T-helper 1 cell treated with Interleukin-12 subunit alpha and Interleukin-12 subunit beta and Interleukin-4 antibody, amounts not matched to agents 30 μg/mL and 1 μg/mL, for 36 hours (primary cell): ENCODE data around the gene GOLGA6L10.
"Not testable (repeated sequence)": the region's sequence is repeated elsewhere in the genome, so short reads cannot be mapped to it uniquely, and the experiment has no call there.

ENCODE experiments used
- H3K27ac Mint-ChIP-seq: one replicate; pipeline ENCODE4 v1.8.0; 2021; ENCODE audit warnings: mild to moderate bottlenecking, mixed read lengths
- H3K27me3 Mint-ChIP-seq: one replicate; pipeline ENCODE4 v1.8.0; 2021; ENCODE audit warnings: low read depth, mixed read lengths
- H3K36me3 Mint-ChIP-seq: one replicate; pipeline ENCODE4 v1.8.0; 2021; ENCODE audit warnings: low read depth, mixed read lengths
- H3K4me1 Mint-ChIP-seq: one replicate; pipeline ENCODE4 v1.8.0; 2021; ENCODE audit warnings: low read depth, mixed read lengths
- H3K4me3 Mint-ChIP-seq: one replicate; pipeline ENCODE4 v1.8.0; 2021; ENCODE audit warnings: mild to moderate bottlenecking, moderate library complexity, mixed read lengths
- H3K9me3 Mint-ChIP-seq: one replicate; pipeline ENCODE4 v1.8.0; 2021; ENCODE audit warnings: mixed read lengths

GOLGA6L10 gene

DNA sequence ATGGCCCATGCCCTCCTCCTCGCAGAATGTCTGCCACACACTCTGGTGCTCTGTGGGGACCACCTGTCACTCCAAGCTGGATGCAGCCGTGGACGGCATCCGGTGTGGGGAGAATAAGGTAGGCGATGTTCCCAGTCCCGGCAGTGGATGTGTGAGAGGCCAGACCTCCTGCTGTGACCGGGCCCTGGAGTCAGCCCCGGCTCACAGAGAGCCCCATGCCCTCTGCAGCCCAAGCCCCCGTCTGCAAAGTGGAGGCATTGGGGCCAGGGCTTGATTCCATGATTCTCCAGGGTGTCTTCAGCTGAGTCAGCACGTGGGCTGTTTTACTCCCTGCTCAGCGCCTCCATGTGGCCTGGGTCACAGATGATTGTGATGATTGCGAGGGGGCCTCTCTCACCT, 32.2 kb downstream of the GOLGA6L10 start:
- H3K27ac Mint-ChIP-seq = no peak overlapping the region
- H3K4me3 Mint-ChIP-seq = no peak overlapping the region
- no peaks in the 10 kb centered on the region for H3K9me3 Mint-ChIP-seq
- H3K4me1 Mint-ChIP-seq = no peaks in the 10 kb centered on the region
- no peaks in the 10 kb centered on the region for H3K27me3 Mint-ChIP-seq
- H3K36me3 Mint-ChIP-seq = no peaks in the 10 kb centered on the region

DNA sequence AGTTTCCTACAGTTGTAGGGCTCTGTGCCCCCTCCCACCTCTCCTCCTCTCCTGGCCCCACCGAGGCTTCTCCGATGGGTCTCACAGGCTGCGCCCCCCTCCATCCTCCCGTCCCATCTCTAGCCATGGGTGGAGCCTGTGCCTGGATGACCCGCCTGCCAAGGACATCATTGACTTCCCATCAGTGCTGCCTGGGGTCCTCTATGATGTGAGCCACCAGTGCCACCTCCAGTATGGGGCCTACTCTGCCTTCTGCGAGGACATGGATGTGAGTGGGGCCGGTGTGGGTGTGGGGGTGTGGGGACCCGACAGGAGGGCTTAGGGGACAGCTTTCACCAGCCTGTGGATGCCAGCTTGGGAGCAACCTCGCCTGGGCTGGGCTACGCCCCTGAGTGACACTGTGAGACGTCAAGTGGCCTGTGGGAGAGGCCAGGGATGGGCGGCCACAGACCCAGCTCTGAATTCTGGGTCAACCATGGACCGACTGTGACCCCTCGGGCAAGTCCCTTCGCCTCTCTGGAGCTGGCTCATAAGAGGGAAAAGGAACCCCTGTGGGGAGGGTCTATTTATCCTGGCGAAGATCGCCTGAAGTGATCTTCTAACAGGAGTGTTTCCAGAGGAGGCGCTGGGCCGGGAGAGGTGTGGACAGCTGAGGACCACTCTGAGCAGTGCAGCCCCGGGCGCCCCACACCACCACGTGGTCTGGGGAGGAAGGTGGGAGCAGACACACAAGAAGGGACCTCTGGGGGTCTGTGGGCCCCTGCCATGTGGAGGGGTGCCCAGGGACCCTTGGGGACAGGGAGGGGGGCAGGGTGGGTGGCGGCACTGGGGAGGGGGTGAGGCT, 32.8 kb downstream of the GOLGA6L10 start:
- not testable (repeated sequence) for H3K4me1 Mint-ChIP-seq, H3K4me3 Mint-ChIP-seq, H3K27me3 Mint-ChIP-seq, H3K36me3 Mint-ChIP-seq, H3K27ac Mint-ChIP-seq, H3K9me3 Mint-ChIP-seq

DNA sequence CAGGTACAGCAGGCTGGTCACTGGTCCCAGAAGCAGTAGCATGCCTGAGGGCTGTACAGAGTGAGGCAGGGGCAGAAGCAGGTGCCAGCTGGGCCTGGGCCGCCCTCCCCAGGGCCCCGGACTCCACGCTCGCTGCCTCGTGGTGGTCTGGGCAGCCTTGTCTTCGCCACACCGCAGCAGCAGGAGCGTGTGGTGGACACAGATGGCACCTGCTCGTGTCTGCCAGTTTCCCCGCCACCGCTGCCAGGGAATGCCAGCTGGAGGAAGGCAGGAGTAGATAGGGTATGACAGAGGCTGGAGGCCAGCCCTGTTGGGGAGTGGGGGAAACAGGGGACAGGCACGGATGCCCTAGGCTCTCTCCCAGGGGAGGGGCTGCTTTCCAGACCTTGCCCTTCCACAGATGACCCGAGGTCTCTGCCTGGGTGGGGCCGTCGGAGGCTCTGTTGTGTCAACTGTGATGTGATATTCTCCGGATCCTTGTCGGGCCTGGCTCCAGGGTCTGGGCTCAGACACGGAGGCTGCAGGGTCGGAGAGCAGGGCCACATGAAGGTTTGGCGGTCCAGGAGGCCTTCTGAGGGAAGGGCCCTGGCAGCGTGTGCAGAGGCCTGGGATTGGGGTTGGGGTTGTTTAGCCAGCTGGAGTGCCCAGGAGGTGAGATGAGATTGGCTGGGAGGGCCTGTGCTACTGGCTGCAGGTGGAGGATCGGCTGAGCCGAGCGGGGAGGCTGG, 33.6 kb downstream of the GOLGA6L10 start:
- Mint-ChIP-seq H3K27me3 (peaks cover 9% of the 10 kb centered on the region), H3K9me3 (no peaks in the 10 kb centered on the region), H3K27ac (no peak overlapping the region), H3K4me1 (no peaks in the 10 kb centered on the region), H3K4me3 (no peak overlapping the region), H3K36me3 (no peaks in the 10 kb centered on the region)

DNA sequence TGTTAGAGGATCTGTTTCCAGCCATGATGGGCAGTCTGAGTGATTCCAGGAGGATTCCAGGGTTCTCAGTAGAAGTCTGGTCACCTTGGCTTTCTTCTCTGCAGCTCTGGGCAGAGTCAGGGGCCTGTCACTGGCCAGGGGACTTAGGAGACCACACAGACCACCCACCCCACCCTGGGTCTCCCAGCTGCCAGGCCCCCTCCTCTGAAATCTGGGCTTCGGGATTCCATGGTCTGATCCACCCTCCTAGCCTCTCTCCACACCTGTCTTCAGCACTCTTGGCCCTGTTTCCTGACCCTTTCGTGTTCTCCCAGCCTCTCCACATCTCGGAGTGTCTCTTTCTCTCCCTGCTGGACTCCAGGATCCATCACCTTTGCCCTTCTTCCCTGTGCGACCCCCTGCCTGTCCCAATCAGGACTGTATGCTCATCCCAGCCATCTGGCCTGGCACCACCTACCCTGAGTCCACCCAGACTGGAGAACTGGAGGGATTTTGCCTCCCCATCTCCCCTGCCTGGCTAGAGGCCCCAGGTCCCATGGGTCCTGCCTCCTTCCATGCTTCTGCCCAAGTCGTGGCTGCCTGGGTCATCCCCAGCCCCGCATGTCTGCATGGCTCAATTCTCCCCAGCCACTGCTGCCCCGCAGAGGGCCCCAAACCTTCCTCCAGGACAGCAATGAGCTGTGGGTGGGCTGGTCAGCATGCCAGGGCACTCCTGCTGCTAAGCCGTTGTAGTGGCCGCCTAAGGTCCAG, 34.3 kb downstream of the GOLGA6L10 start:
- Mint-ChIP-seq H3K27ac (no peak overlapping the region), H3K27me3 (peaks cover 9% of the 10 kb centered on the region), H3K36me3 (no peaks in the 10 kb centered on the region), H3K4me1 (no peaks in the 10 kb centered on the region), H3K4me3 (no peak overlapping the region), H3K9me3 (no peaks in the 10 kb centered on the region)

DNA sequence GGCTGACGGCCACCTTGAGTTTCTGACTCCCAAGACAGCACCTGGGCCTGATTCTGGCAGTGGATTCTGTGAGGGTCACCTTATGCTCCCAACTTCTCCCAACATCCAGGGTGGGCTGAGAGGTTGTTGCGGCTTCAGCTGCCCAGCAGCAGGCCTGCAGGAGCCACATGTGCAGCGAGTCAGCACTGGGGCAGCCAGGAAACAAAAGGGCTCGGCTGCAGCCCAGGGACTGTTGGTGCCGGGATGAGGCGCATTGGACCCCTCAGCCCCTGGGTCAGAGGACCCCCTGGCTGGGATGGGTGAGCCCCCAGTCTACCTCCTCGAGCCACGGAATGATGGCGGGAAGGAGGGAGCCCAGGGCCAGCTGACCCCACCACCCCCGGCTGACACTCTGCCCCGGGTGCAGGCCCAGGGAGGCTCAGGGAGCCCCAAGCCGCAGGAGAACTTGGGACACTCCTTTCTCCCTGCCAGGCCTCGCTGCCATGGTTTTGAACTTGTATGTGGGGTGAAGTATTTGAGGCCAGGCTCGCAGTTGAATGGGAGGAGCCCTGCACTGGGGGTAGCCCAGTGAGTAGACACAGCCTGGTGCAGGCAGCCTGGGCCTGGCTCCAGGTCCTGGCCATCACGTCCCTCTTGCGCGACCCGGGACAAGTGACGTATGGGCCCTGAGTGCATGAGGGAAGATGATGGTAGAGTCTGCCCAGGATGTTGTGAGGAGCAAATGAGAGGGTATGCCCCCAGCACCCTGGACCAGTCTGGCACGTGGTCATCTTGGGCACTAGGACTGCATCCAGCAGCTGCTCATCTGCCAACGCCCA, 35.1 kb downstream of the GOLGA6L10 start:
- H3K27me3 Mint-ChIP-seq, H3K9me3 Mint-ChIP-seq, H3K27ac Mint-ChIP-seq, H3K36me3 Mint-ChIP-seq, H3K4me3 Mint-ChIP-seq, H3K4me1 Mint-ChIP-seq: not testable (repeated sequence)

DNA sequence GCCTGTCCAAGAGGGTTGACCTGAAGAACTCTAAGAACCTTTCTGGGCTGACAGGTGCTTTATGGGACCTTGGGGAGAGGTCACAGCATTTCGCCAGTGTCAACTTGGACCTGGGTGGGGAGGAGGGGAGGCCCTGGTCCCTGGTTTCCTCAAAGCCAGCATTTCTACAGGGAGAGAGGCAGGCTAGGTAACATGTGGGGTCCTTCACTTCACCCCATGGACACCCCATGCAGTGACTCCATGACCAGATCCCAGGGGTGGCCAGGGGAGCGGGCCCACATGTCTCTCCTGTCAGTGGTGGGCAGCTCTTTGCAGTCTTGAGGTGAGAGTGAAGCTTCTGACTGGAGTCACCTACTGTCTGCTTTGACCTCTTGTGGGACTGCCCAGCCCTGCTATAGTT, 35.8 kb downstream of the GOLGA6L10 start:
- Mint-ChIP-seq H3K27me3 (peaks cover 9% of the 10 kb centered on the region), H3K4me3 (no peak overlapping the region), H3K4me1 (no peaks in the 10 kb centered on the region), H3K9me3 (no peaks in the 10 kb centered on the region), H3K36me3 (no peaks in the 10 kb centered on the region), H3K27ac (no peak overlapping the region)

DNA sequence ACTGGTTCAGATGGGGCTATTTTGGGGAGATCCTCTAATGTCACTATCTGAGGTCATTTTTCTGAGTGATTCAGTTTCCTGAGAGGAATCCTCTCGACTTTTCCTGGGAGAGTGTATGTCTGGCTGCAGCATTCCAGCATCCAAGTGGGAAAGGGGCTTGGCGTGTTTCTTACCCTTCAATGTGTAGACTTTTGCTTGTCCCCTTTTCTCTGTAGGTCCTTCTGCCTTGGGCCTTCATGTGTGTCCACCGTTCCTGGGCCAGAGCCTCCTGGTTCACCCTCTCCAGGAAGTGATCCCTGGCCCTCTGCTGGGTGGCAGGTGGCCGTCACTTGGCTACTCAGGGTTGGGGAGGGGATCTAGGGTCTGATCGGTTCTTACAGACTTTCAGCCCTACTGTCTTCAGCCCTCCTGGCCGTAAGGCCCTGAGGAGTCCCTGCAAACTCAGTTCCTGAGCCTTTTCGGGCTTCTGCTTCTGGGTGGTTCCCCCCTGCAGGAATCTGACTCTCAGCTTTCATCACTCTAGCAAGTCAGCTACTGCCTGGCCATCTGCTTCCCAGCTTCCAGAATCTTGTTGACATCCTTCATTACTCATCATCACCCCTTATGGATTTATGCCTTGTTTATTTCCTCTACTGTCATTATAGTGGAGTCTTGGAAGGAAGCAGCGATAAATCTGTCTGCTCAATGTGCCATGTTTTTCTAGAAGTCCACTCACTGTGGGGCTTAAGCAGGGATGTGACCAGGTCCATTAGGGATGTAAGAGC, 36.5 kb downstream of the GOLGA6L10 start:
- no peak overlapping the region for H3K27ac Mint-ChIP-seq
- H3K36me3 Mint-ChIP-seq = no peaks in the 10 kb centered on the region
- H3K27me3 Mint-ChIP-seq = peaks cover 9% of the 10 kb centered on the region
- H3K9me3 Mint-ChIP-seq = no peaks in the 10 kb centered on the region
- H3K4me3 Mint-ChIP-seq = no peak overlapping the region
- H3K4me1 Mint-ChIP-seq = no peaks in the 10 kb centered on the region

DNA sequence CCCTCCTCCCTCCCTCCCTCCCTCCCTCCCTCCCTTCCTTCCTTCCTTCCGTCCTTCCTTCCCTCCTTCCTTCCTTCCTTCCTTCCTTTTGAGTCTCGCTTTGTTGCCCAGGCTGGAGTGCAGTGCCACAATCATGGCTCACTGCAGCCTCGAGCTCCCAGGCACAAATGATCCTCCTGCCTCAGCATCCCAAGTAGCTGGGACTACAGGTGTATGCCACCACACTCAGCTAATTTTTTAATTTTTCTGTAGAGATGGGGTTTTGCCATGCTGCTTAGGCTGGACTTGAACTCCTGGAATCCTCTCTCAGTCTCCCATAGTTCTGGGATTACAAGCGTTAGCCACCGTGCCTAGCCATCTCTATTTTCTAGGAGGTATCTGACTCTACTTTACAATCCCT, 38.0 kb downstream of the GOLGA6L10 start:
- not testable (repeated sequence) for H3K9me3 Mint-ChIP-seq, H3K4me1 Mint-ChIP-seq, H3K4me3 Mint-ChIP-seq, H3K27me3 Mint-ChIP-seq, H3K27ac Mint-ChIP-seq, H3K36me3 Mint-ChIP-seq

DNA sequence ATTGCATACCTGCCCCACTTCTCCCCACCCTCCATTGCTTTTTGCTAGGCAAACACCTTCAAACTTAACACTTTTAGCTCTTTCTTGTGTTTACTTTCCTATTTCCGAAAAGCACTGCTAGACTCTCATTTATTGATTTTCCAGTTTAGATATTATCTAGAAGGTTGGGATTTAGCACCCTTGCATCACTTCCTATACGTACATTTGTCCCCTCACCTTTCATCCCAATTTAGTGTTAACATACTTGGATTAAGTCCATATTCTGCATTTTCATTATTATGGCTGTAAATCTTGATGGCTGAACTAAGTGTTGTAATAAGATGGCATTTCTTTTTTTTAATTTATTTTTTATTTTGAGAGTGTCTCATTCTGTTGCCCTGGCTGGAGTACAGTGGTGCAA, 39.5 kb downstream of the GOLGA6L10 start:
- Mint-ChIP-seq H3K4me1 (no peaks in the 10 kb centered on the region), H3K27ac (no peak overlapping the region), H3K9me3 (no peaks in the 10 kb centered on the region), H3K27me3 (peaks cover 9% of the 10 kb centered on the region), H3K4me3 (no peak overlapping the region), H3K36me3 (no peaks in the 10 kb centered on the region)

DNA sequence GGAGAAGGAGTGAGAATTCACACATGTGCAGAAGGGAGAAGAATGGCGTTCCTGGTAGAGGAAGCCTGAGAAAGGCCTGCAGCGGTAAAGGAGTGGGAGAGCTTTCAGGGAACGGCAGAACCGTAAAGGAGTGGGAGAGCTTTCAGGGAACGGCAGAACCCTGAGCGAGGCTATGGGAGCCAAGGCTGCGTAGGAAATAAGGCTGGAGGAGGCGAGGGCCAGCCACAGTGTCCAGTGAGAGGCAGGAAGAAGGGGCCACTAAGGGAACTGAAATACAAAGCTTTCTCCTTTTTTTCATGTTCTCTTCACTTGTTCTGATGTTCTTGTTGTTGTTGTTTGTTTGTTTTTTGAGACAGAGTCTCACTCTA, 41.6 kb downstream of the GOLGA6L10 start:
- no peaks in the 10 kb centered on the region for H3K9me3 Mint-ChIP-seq
- H3K27ac Mint-ChIP-seq = no peak overlapping the region
- no peak overlapping the region for H3K4me3 Mint-ChIP-seq
- no peaks in the 10 kb centered on the region for H3K36me3 Mint-ChIP-seq
- H3K4me1 Mint-ChIP-seq = no peaks in the 10 kb centered on the region
- peaks cover 9% of the 10 kb centered on the region for H3K27me3 Mint-ChIP-seq

DNA sequence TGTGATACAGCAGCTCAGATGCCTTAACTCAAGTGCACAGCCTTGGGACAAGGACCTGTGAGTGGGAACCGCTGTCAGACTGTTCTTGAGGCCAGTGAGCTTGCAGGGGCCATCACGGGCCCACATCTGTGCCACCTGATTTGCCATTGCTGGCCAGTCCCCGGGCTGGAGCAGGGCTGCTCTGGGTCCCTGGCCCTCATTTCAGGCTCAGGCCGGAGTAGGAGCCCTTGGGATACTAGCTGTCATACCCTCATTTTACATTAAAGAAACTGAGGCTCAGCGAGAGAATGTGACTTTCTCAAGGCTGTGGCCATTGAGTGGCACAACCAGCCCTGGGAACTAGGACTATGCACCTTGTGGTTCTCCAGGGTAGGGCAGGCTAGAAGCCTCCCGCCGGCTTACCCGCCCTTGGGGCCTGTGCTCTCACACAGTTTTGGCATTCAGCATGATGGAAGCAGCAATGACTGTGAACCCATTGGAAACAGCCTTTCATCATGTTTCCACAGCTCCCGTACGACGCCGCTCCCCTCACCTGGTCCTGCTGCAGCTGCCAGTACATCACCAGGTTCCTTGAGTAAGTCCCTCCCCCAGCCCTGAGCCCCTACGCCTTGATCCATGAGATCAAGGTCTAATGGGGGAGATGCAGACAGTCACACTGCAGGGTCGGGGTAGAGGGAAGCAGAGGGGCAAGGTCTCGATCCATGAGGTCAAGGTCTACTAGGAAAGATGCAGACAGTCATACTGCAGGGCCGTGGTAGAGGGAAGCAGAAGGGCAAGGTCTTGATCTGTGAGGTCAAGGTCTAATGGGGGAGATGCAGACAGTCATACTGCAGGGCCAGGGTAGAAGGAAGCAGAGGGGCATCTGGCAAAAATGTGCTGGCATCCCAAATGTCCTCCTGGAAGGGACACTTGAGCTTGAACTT, 42.2 kb downstream of the GOLGA6L10 start:
- Mint-ChIP-seq H3K27me3 (peaks cover 9% of the 10 kb centered on the region), H3K9me3 (no peaks in the 10 kb centered on the region), H3K4me1 (no peaks in the 10 kb centered on the region), H3K27ac (no peak overlapping the region), H3K4me3 (no peak overlapping the region), H3K36me3 (no peaks in the 10 kb centered on the region)

DNA sequence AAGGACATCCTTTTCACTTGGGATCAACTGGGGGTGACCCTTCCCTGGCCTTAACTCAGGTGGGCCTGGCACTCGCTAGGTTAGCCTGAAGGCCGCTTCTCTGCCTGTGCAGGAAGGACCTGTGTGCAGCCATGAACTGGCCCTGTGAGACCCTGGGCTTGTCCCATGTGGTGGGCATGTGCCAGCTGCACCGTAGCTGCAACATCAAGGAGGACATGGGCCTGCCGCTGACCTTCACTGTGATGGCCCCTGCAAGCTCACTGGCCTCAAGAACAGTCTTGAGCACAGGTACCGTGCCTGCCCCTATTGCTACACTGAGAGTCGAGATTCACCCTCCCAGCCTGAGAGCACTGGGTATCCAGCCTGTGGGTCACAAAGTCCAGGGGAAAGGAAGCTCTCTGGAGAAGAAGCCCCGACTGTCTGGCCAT, 43.6 kb downstream of the GOLGA6L10 start:
- H3K4me1 Mint-ChIP-seq = no peaks in the 10 kb centered on the region
- no peak overlapping the region for H3K4me3 Mint-ChIP-seq
- H3K27me3 Mint-ChIP-seq = no peaks in the 10 kb centered on the region
- no peak overlapping the region for H3K27ac Mint-ChIP-seq
- H3K9me3 Mint-ChIP-seq = no peaks in the 10 kb centered on the region
- H3K36me3 Mint-ChIP-seq = no peaks in the 10 kb centered on the region

DNA sequence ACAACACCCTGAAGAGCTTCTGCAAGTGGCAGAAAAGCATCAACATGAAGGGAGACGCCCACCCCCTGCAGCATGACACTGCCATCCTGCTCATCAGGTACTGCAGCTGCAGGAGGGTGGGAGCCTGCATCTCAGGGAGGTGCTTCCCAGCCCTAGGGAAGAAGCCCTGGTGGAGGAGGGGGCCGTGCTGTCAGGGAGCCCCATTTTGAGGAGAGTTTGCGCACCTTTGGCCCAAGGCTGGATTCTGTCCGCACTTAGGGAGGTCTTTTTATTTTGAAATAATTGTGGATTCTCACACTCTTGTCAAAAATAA, 44.5 kb downstream of the GOLGA6L10 start:
- Mint-ChIP-seq H3K36me3 (no peaks in the 10 kb centered on the region), H3K9me3 (no peaks in the 10 kb centered on the region), H3K4me3 (no peak overlapping the region), H3K4me1 (no peaks in the 10 kb centered on the region), H3K27ac (no peak overlapping the region), H3K27me3 (no peaks in the 10 kb centered on the region)
